Stimulated activated memory B cell treated with anti-CD40 and anti-IgM and Interleukin-4, amounts not matched to agents 10 μg/mL and 1 μg/mL and 100 μg/mL, for 72 hours (primary cell): ENCODE results near the gene TMEM63A.

Experiments used
- ATAC-seq: fragments of 150-1000 bp; cut with Tn5 transposase; 2 replicates; pipeline ENCODE4 v1.10.0; 2021
- H3K27ac Mint-ChIP-seq: one replicate; pipeline ENCODE4 v1.8.0; 2022; ENCODE audit warnings: mild to moderate bottlenecking, mixed read lengths
- H3K27me3 Mint-ChIP-seq: one replicate; pipeline ENCODE4 v1.8.0; 2022; ENCODE audit warnings: mixed read lengths
- H3K36me3 Mint-ChIP-seq: one replicate; pipeline ENCODE4 v1.8.0; 2022; ENCODE audit warnings: mixed read lengths
- H3K4me1 Mint-ChIP-seq: one replicate; pipeline ENCODE4 v1.8.0; 2022; ENCODE audit warnings: mixed read lengths
- H3K4me3 Mint-ChIP-seq: one replicate; pipeline ENCODE4 v1.8.0; 2022; ENCODE audit warnings: mild to moderate bottlenecking, moderate library complexity, mixed read lengths
- H3K9me3 Mint-ChIP-seq: one replicate; pipeline ENCODE4 v1.8.0; 2022; ENCODE audit warnings: mixed read lengths

Gene TMEM63A

GRCh38 chr1:225866981-225867380 is 15.2 kb downstream of the TMEM63A start:
- Mint-ChIP-seq H3K4me3 (no peak overlapping the region), H3K4me1 (peaks cover 17% of the 10 kb centered on the region), H3K27me3 (no peaks in the 10 kb centered on the region), H3K36me3 (peaks cover 54% of the 10 kb centered on the region), H3K9me3 (no peaks in the 10 kb centered on the region), H3K27ac (peak overlapping the region; percentile 72)
- ATAC-seq, result no peak

DNA sequence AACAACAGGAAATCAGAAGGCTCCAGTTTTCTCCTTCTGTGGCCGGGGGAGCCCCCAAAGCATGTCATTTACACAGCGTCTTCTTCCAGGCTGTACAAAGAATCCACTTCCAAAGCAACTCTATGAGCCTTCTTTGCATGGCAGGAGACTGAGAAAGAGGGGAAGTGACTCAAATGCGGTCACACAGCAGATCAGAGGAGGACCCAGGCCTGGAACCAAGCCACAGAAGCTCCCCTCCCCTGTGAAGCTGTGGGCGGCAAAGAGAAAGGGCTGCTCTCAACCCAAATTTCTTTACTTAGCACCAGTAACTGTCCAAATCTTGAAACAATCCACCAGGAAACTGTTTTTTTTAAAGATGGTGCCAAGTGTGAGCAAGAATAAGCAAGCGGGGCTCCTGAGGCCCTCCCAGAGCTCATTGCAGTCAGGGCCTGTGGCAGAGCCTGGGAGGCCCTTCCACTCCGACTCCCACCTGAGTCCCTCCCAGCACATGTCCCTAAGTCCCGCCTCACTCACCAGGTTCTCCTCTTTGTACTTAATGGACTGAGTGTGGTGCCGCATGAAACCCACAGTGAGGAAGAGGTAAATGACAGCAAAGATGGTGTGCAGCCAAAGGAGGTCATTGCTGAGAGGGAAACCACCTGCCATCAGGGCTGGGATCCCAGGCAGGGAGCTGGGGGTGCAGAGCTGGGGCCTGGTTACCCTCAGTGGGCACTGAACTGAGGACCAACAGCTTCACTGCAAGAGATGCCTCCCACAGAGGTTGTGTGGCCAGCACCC is 15.9 kb downstream of the TMEM63A start:
- ATAC-seq, result peak; percentile 90
- H3K9me3 Mint-ChIP-seq, result no peaks in the 10 kb centered on the region
- no peak overlapping the region for H3K4me3 Mint-ChIP-seq
- no peaks in the 10 kb centered on the region for H3K27me3 Mint-ChIP-seq
- H3K4me1 Mint-ChIP-seq, result peaks cover 17% of the 10 kb centered on the region
- peak overlapping the region; percentile 72 for H3K27ac Mint-ChIP-seq
- H3K36me3 Mint-ChIP-seq, result peaks cover 54% of the 10 kb centered on the region

- Mint-ChIP-seq H3K4me1 (peaks cover 17% of the 10 kb centered on the region), H3K36me3 (peaks cover 54% of the 10 kb centered on the region), H3K9me3 (no peaks in the 10 kb centered on the region), H3K27ac (peak overlapping the region; percentile 72), H3K4me3 (no peak overlapping the region), H3K27me3 (no peaks in the 10 kb centered on the region)
- ATAC-seq, result peak; percentile 32
Observed at GRCh38 chr1:225865514-225865913, 16.7 kb downstream of the TMEM63A start.

- Mint-ChIP-seq H3K4me1 (peaks cover 17% of the 10 kb centered on the region), H3K4me3 (no peak overlapping the region), H3K9me3 (no peaks in the 10 kb centered on the region), H3K27me3 (no peaks in the 10 kb centered on the region), H3K27ac (no peak overlapping the region), H3K36me3 (peaks cover 51% of the 10 kb centered on the region)
- ATAC-seq, result no peak
Observed at GRCh38 chr1:225863167-225863566, 19.0 kb downstream of the TMEM63A start.

DNA sequence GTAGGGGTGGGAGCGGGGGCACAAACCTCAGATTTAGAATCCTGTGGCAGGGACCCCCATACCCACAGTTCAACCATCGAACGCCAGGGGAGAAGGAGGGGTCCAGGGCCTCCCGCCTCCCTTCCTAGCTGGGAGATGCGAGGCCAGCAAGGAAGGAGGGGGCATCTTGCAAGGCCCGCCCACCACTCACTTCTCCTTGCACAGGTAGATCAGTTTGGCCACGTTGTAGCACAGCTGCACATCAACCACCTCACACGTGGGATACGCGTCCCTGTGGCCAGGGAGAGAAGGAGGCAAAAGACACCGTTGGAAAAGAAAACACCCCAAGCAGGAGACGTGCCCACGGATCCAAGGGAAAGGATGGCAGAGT is 19.6 kb downstream of the TMEM63A start:
- no peak overlapping the region for H3K27ac Mint-ChIP-seq
- H3K36me3 Mint-ChIP-seq, result peaks cover 46% of the 10 kb centered on the region
- no peaks in the 10 kb centered on the region for H3K9me3 Mint-ChIP-seq
- no peak for ATAC-seq
- no peaks in the 10 kb centered on the region for H3K27me3 Mint-ChIP-seq
- peaks cover 17% of the 10 kb centered on the region for H3K4me1 Mint-ChIP-seq
- no peak overlapping the region for H3K4me3 Mint-ChIP-seq

- no peak for ATAC-seq
- H3K9me3 Mint-ChIP-seq, result no peaks in the 10 kb centered on the region
- H3K4me1 Mint-ChIP-seq, result peaks cover 14% of the 10 kb centered on the region
- no peak overlapping the region for H3K4me3 Mint-ChIP-seq
- H3K36me3 Mint-ChIP-seq, result peaks cover 43% of the 10 kb centered on the region
- H3K27ac Mint-ChIP-seq, result no peak overlapping the region
- H3K27me3 Mint-ChIP-seq, result no peaks in the 10 kb centered on the region
Observed at GRCh38 chr1:225861834-225862580, 20.2 kb downstream of the TMEM63A start.

DNA sequence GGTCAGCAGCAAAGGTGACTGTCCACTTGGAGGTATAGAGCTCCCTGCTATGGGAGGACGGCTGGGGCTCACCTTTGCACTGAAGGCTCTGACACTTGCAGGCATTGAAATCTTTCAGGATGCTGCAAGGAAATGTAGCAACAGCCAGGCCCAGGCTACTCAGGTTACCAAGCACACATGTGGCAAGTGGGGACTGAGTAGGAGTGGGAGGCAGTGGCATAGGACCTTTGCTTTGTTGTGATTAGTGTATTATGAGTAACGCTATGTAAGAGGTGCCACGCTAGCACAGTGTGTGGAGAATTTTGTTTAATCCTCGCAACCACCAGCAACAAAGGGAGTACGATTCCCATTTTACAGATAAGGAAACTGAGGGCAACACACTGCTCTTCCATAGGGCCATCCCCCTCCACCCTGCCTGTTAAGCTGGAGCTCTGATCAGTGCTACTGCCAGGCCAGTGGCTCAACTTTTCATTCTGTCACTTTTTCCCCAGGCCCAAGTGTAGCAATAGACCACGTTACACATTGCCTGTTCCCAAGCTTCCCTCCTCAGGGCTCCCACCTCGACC is 21.2 kb downstream of the TMEM63A start:
- no peak for ATAC-seq
- H3K4me3 Mint-ChIP-seq, result no peak overlapping the region
- peaks cover 41% of the 10 kb centered on the region for H3K36me3 Mint-ChIP-seq
- H3K9me3 Mint-ChIP-seq, result no peaks in the 10 kb centered on the region
- no peak overlapping the region for H3K27ac Mint-ChIP-seq
- peaks cover 8% of the 10 kb centered on the region for H3K4me1 Mint-ChIP-seq
- H3K27me3 Mint-ChIP-seq, result no peaks in the 10 kb centered on the region

DNA sequence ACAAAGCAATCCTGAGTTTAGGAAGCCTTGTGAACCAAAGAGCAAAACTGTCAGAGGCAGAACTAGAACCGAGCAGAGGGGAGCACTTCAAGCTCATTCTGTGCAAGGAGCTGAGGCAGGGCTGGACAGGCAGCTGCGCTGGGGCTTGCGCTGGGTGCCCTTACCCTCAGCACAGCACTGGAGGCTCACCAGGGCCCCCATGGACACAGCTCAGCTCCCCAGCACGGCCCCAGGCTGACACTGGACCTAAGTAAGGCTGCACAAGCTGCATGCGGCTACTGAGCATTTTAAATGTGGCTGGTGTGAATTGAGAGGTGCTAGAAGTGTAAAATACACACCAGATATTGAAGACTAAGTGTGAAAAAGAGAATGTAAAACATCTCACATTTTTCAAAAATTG is 22.1 kb downstream of the TMEM63A start:
- peaks cover 46% of the 10 kb centered on the region for H3K36me3 Mint-ChIP-seq
- no peak for ATAC-seq
- no peak overlapping the region for H3K27ac Mint-ChIP-seq

DNA sequence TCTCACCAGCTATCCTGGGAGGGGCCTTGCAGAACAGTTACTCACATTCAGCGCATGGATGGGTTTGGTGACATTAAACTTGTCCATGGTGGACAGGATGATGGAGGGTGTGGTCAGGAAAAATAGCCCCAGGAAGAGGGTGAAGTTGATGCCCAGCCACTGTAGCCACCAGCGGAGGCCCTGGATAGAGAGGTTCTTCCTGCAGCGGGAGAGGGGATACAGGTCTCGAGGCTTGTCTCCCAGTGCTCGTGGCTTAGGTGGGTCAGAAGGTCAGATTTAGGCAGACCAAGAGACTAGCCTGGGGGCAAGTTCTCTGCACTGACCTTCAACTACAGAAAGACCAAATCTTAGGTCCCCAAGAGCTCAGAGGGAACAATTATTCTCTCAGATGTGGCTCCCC is 23.0 kb downstream of the TMEM63A start:
- no peak for ATAC-seq
- H3K4me1 Mint-ChIP-seq, result peaks cover 4% of the 10 kb centered on the region
- H3K36me3 Mint-ChIP-seq, result peaks cover 53% of the 10 kb centered on the region
- H3K4me3 Mint-ChIP-seq, result no peak overlapping the region
- H3K27me3 Mint-ChIP-seq, result no peaks in the 10 kb centered on the region
- no peak overlapping the region for H3K27ac Mint-ChIP-seq
- no peaks in the 10 kb centered on the region for H3K9me3 Mint-ChIP-seq

More for the DNA sequence above, 22.1 kb downstream of the TMEM63A start:
- Mint-ChIP-seq H3K27me3 (no peaks in the 10 kb centered on the region), H3K4me3 (no peak overlapping the region), H3K4me1 (peaks cover 4% of the 10 kb centered on the region), H3K9me3 (no peaks in the 10 kb centered on the region)

DNA sequence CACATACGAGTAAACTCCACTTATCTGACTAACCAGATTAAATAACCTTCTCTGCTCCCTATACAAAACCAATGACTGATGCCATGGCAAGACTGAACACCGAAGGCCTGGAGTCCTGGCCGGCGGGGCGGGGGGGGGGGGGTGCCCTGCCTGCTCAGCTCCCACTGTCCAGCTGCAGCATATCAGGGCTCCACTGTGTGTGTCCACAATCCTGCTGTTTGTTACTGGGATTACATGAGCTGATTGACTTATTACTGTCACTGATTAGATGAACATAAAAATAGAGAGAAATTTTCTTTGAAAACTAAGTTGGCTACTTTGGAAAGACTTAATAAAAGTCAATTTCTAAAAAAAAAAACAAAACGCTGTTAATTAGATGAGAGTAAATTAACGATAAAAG is 24.9 kb downstream of the TMEM63A start:
- Mint-ChIP-seq H3K27ac (no peak overlapping the region), H3K9me3 (no peaks in the 10 kb centered on the region), H3K4me1 (peaks cover 18% of the 10 kb centered on the region), H3K27me3 (no peaks in the 10 kb centered on the region), H3K4me3 (no peak overlapping the region), H3K36me3 (peaks cover 64% of the 10 kb centered on the region)
- ATAC-seq, result no peak

DNA sequence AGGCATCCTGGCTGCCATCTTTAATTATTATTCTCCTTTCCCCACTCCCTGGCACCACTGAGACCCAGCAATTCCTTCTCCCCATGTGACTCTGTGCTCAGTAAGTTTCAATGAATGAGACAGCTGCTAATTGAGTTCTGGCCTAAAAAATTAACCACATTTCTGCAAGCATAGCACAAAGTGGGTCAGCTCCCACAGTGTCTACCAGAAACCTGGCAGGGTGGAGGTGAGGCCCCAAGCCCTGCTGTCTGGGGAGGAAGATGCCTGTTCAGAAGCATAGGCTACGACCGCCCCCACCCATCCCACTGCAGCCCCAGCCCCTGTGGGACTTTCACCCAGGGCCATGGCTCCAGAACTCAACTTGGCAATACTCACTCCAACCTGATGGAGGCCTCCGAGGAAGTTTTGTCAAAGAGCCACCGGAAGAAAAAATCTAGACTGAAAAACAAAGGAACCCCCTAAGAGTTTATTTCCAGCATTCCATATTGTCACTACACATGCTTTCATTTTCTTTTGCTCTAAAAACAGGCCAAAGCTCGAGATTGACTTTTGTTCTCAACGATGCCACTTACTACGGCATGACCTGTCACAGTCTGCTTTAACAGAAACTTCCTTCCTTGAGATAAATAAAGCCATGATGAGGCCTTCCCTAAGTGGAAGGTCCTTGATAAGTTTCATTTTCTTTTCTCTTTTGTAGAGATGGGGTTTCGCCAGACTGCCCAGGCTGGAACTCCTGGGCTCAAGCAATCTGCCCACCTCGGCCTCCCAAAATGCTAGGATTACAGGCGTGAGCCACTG is 26.5 kb downstream of the TMEM63A start:
- H3K4me3 Mint-ChIP-seq, result no peak overlapping the region
- no peak overlapping the region for H3K27ac Mint-ChIP-seq
- no peaks in the 10 kb centered on the region for H3K27me3 Mint-ChIP-seq
- H3K9me3 Mint-ChIP-seq, result no peaks in the 10 kb centered on the region
- H3K36me3 Mint-ChIP-seq, result peaks cover 61% of the 10 kb centered on the region
- peaks cover 25% of the 10 kb centered on the region for H3K4me1 Mint-ChIP-seq
- no peak for ATAC-seq

GRCh38 chr1:225853441-225853840 is 28.7 kb downstream of the TMEM63A start:
- no peak overlapping the region for H3K4me3 Mint-ChIP-seq
- H3K27ac Mint-ChIP-seq, result peak overlapping the region; percentile 87
- H3K4me1 Mint-ChIP-seq, result peaks cover 44% of the 10 kb centered on the region
- H3K27me3 Mint-ChIP-seq, result no peaks in the 10 kb centered on the region
- H3K36me3 Mint-ChIP-seq, result peaks cover 55% of the 10 kb centered on the region
- no peaks in the 10 kb centered on the region for H3K9me3 Mint-ChIP-seq
- no peak for ATAC-seq

- Mint-ChIP-seq H3K4me3 (no peak overlapping the region), H3K36me3 (peaks cover 54% of the 10 kb centered on the region), H3K4me1 (peaks cover 53% of the 10 kb centered on the region), H3K27me3 (no peaks in the 10 kb centered on the region), H3K9me3 (no peaks in the 10 kb centered on the region), H3K27ac (peak overlapping the region; percentile 87)
- no peak for ATAC-seq
Observed at GRCh38 chr1:225852413-225853124, 29.6 kb downstream of the TMEM63A start.

DNA sequence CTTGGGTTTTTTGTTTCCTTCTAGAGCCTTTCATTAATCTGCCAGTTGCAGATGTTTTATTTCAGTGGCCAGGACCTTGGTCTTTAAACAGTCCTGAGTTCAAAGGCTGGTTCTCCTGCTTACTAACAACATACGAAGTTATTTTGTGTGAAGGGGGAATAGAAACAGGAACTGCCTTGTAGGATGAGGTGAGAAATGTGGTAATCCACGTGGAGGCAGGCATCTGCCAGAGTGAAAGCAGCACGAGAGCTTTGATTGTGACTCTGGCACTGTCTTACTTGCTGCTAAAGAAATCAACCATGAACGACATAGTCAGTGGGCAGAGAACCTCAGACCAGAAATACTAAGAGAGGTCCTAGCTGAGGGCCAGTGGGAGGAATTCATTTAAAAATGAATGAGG is 30.4 kb downstream of the TMEM63A start:
- Mint-ChIP-seq H3K36me3 (peaks cover 53% of the 10 kb centered on the region), H3K27me3 (no peaks in the 10 kb centered on the region), H3K4me3 (peak overlapping the region; percentile 6), H3K4me1 (peaks cover 60% of the 10 kb centered on the region), H3K9me3 (no peaks in the 10 kb centered on the region), H3K27ac (peak overlapping the region; percentile 87)
- peak; percentile 74 for ATAC-seq
